K562 (cell line): Measurements from ENCODE around the gene CRK. TPM values are rescaled to one million over a fixed set of nuclear protein-coding genes. Genes with fewer than 3 reads are reported as not detected.

ENCODE experiments used
- ATAC-seq: fragments of 200-7000 bp; cut with Tn5 transposase; 3 replicates; pipeline ENCODE4 v1.9.1; 2020; ENCODE audit warnings: moderate library complexity
- BruUV-seq: library from RNA; stranded (reverse); fragments of 400-500 nt; replicated peaks from 2 replicates; lab custom pipeline; 2021; lab: Mats Ljungman, UMichigan
- CTCF ChIA-PET: fragments of 300-600 bp; formaldehyde crosslinking; extraction: SDS; loops from one replicate; lab custom pipeline; 2021; ENCODE audit warnings: low intra/inter-chr PET ratio; lab: Yijun Ruan, JAX
- POLR2A ChIA-PET: fragments of 300-600, 350-650 bp; sonication (Branson Sonifier 250); formaldehyde crosslinking; extraction: SDS; loops from one replicate; lab custom pipeline; 2021; ENCODE audit warnings: antibody characterized with exemption, inconsistent platforms; lab: Yijun Ruan, JAX
- DNase-seq, 4 experiments: peaks; one replicate each; pipeline versions ENCODE4 v3.0.0 to v3.0.0-alpha.2; 2011 to 2018; ENCODE audit warnings: low spot score in 3 of 4, mixed read lengths in 3 of 4; ENCODE audit errors: extremely low read depth in 1 of 4
- FAIRE-seq: peaks from 2 replicates; lab custom pipeline; 2011; peaks lifted over from hg19 to GRCh38; lab: Jason Lieb, UNC
- H2AFZ ChIP-seq: 2 replicates; pipeline ENCODE4 v1.6.0; 2011; ENCODE audit warnings: low read depth, low read length, control low read depth, inconsistent platforms
- H3K27ac ChIP-seq: fragments of 200-600 bp; 3 replicates; pipeline ENCODE4 v1.8.0; 2011; ENCODE audit warnings: low read depth, mild to moderate bottlenecking, control low read depth, inconsistent platforms, low read length, moderate library complexity, mixed read lengths; ENCODE audit errors: extremely low read depth
- H3K27me3 ChIP-seq, 2 experiments: fragments of 300-600 bp in 1 of 2; 2 replicates in 1 of 2; 3 replicates in 1 of 2; pipeline versions ENCODE4 v1.6.0 to v1.8.0; 2011; ENCODE audit warnings: inconsistent platforms in 2 of 2, low read length in 2 of 2, mild to moderate bottlenecking in 1 of 2, mixed read lengths in 1 of 2, moderate library complexity in 1 of 2; ENCODE audit not compliant: control insufficient read depth in 2 of 2, insufficient read depth in 2 of 2
- H3K36me3 ChIP-seq: fragments of 300-600 bp; 3 replicates; pipeline ENCODE4 v1.8.0; 2011; ENCODE audit warnings: mild to moderate bottlenecking, low read length, inconsistent platforms; ENCODE audit not compliant: control insufficient read depth, insufficient read depth
- H3K4me1 ChIP-seq, 2 experiments: fragments of 200-600 bp in 1 of 2; replicated peaks in 1 of 2; 2 replicates in 1 of 2; 3 replicates in 1 of 2; pipeline versions ENCODE4 v1.5.1 to v1.8.0; 2011; ENCODE audit warnings: inconsistent platforms in 2 of 2, low read length in 2 of 2, mild to moderate bottlenecking in 1 of 2, mixed read lengths in 1 of 2, moderate library complexity in 1 of 2; ENCODE audit not compliant: control insufficient read depth in 2 of 2, insufficient read depth in 2 of 2
- H3K4me2 ChIP-seq: 2 replicates; pipeline ENCODE4 v1.6.1; 2011; ENCODE audit warnings: low read length, control low read depth, inconsistent platforms, mixed read lengths; ENCODE audit not compliant: insufficient read depth
- H3K4me3 ChIP-seq: fragments of 200-600 bp; sonication (generic), shearing (Covaris generic); 2 replicates; pipeline ENCODE4 v1.5.1; 2016; ENCODE audit warnings: control low read depth, inconsistent platforms
- H3K79me2 ChIP-seq: fragments of 200-600 bp; 3 replicates; pipeline ENCODE4 v1.8.0; 2011; ENCODE audit warnings: low read length, inconsistent platforms; ENCODE audit not compliant: control insufficient read depth, insufficient read depth
- H3K9ac ChIP-seq, 2 experiments: 2 replicates each; pipeline versions ENCODE4 v1.6.0 to v1.6.1; 2011; ENCODE audit warnings: low read depth in 2 of 2, low read length in 2 of 2, control low read depth in 1 of 2, inconsistent platforms in 1 of 2, mild to moderate bottlenecking in 1 of 2, mixed read lengths in 1 of 2; ENCODE audit not compliant: insufficient read depth in 1 of 2
- H3K9me1 ChIP-seq: one replicate; pipeline ENCODE4 v1.6.0; 2011; ENCODE audit warnings: inconsistent platforms, mild to moderate bottlenecking, low read length, moderate library complexity; ENCODE audit not compliant: control insufficient read depth, insufficient read depth
- H3K9me3 ChIP-seq: replicated peaks from 2 replicates; pipeline ENCODE4 v1.5.1; 2011; ENCODE audit warnings: low read depth, low read length, inconsistent platforms; ENCODE audit not compliant: control insufficient read depth, insufficient read depth
- H4K20me1 ChIP-seq: replicated peaks from 2 replicates; pipeline ENCODE4 v1.6.1; 2011; ENCODE audit warnings: low read length, inconsistent platforms, mixed read lengths; ENCODE audit not compliant: control insufficient read depth, insufficient read depth
- CBFA2T2 ChIP-seq: fragments of 450-650 bp; conservative IDR thresholded peaks from 2 replicates; pipeline ENCODE4 v1.6.1; 2017; ENCODE audit warnings: mild to moderate bottlenecking
- CBX3 ChIP-seq, 2 experiments: IDR thresholded peaks; 1 replicate in 1 of 2; 2 replicates in 1 of 2; pipeline ENCODE4 v1.6.1; 2012; ENCODE audit warnings: inconsistent platforms in 2 of 2, low read length in 2 of 2, borderline replicate concordance in 1 of 2, control low read depth in 1 of 2
- POLR2G ChIP-seq: fragments of 200-400 bp; formaldehyde crosslinking; IDR thresholded peaks from 2 replicates; pipeline ENCODE4 v1.6.1; 2017; ENCODE audit warnings: low read depth, mild to moderate bottlenecking, antibody characterized with exemption, low read length, moderate library complexity
- ZNF217 ChIP-seq: sonication (generic); formaldehyde crosslinking; IDR thresholded peaks from 2 replicates; pipeline ENCODE4 v1.8.0; 2022; ENCODE audit warnings: mild to moderate bottlenecking, missing genetic modification reagents
- WGBS: fragments of 100-300 bp; shearing (Covaris generic); methylation state at CpG from one replicate; pipeline ENCODE4 v1.1.6; 2016; ENCODE audit warnings: low coverage, mixed read lengths; ENCODE audit not compliant: insufficient coverage; ENCODE audit errors: missing lambda C conversion rate; 5-methylcytosine and 5-hydroxymethylcytosine counted together
- in situ Hi-C: fragments of 300-500 bp; cut with MboI; formaldehyde crosslinking; loops from 4 replicates; pipeline ENCODE4 v1.15.0; 2018; ENCODE audit warnings: inconsistent platforms, mixed read lengths
- intact Hi-C: fragments of 100-400 bp; cut with micrococcal nuclease; formaldehyde crosslinking; loops from 2 replicates; pipeline ENCODE4 v1.14.2; 2022
- polyA plus RNA-seq, 8 experiments: library from polyadenylated mRNA; depleted of rRNA in 4 of 8; stranded (reverse) in 5 of 8; unstranded in 3 of 8; fragments of >200 nt; fragmentation: Nextera tagmentation in 2 of 8; fragmentation: Illumina TruSeq in 1 of 8; extraction: Ambion mirVana in 2 of 8; extraction: Trizol in 1 of 8; gene quantifications; 2 replicates each; pipeline versions ENCODE4 v1.2.1 to v1.2.3, GENCODE V29; 2011 to 2014; ENCODE audit warnings: inconsistent platforms in 1 of 8, missing spikeins in 1 of 8
- total RNA-seq, 7 experiments: library from RNA; depleted of rRNA in 6 of 7; stranded (reverse); fragments of >200 nt in 6 of 7; fragmentation: Illumina TruSeq in 2 of 7; extraction: Trizol in 2 of 7; gene quantifications; 2 replicates each; pipeline versions ENCODE4 v1.2.1 to v1.2.3, GENCODE V29; 2011 to 2021; ENCODE audit warnings: low replicate concordance in 1 of 7

The CRK gene
- total and polyA plus RNA-seq, 9 of the 15 experiments (the other 6 are each of a cell fraction or from before 2014, with no cell fraction given): 13.1 to 40.2 (median 26.1) TPM

DNA sequence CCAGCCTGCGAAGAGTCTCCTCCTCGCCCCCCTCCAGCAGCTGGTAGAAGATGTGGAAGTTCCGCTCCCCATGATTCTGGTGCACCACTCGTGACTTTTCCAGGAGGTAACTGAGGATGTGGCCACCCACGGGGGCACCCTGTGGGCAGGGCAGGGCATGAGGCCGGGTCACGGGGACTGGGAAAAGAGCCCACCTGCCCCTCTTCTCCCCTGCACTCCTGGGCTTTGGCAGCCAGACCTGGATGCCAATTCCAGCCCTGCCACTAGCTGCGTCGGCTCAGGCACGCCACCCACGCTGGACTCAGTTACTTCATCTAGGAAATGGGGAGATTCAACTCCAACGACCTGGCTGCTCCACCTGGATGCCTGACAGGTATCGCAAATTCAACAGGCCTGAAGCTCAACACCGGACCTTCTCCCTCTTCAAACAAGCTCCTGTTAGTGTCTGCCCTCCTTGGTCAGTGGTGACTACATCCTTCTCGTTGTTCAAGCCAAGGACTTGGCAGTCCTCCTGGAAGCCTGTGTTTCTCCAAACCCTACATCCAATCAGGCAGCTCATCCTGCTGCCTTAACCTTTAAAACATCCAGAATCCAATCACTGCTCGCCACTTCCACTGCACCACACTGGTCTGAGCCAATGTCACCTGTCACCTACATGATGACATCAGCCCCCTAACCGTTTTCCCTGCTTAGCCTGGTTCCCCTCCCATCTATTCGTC lies 24.9 kb upstream of the CRK start:
- H3K36me3 ChIP-seq: peaks cover 30% of the 10 kb centered on the region; the same call in 1 of the 3 replicates
- BruUV-seq: no TSS peak
- ChIA-PET CTCF (no interaction called here), POLR2A (interaction anchor here (0.9 to 1.1 kb wide), 2 partner anchors 10 to 17 kb away, joined by 3 read pairs; no protein-coding TSS in a partner anchor)
- H4K20me1 ChIP-seq: no peaks in the 10 kb centered on the region
- no peak overlapping the region for H3K4me2 ChIP-seq
- H3K27ac ChIP-seq: no peak overlapping the region
- H3K27me3 ChIP-seq: no peaks in the 10 kb centered on the region
- H3K9me1 ChIP-seq: no peaks in the 10 kb centered on the region
- DNase-seq (no peak), ATAC-seq (no peak), FAIRE-seq (no peak)
- TF ChIP-seq ZNF217 (CRISPR knock-in tag) (no peak), POLR2G (peak; percentile 32; the same call in 1 of the 2 replicates), CBX3 (IDR thresholded peaks at IDR 0.05; ENCODE audit: borderline replicate concordance in 1 of 2, low read length in 2 of 2) (no peak)
- peaks cover 6 to 27% of the 10 kb centered on the region in 2 experiments; a peak in 4 of 5 replicates for H3K4me1 ChIP-seq
- no peak overlapping the region for H3K9ac ChIP-seq
- H3K79me2 ChIP-seq: peaks cover 7% of the 10 kb centered on the region; the same call in 2 of the 3 replicates
- H3K4me3 ChIP-seq: no peak overlapping the region
- in situ Hi-C loops: no loop called here
- 69% methylated on average over 7 of the region's 18 CpGs for WGBS
- intact Hi-C loops: no loop called here
- no peak overlapping the region for H2AFZ ChIP-seq
- no peaks in the 10 kb centered on the region for H3K9me3 ChIP-seq

GRCh38 chr17:1478418-1478817 lies 22.4 kb upstream of the CRK start:
- ATAC-seq: no peak
- Histone ChIP-seq H3K36me3 (peaks cover 29% of the 10 kb centered on the region; the same call in 1 of the 3 replicates), H3K79me2 (no peaks in the 10 kb centered on the region), H3K9me1 (no peaks in the 10 kb centered on the region), H3K27ac (no peak overlapping the region), H3K9me3 (no peaks in the 10 kb centered on the region), H3K4me2 (no peak overlapping the region), H3K4me1 (peaks cover 0 to 17% of the 10 kb centered on the region in 2 experiments; a peak in 1 of 5 replicates), H4K20me1 (no peaks in the 10 kb centered on the region), H2AFZ (no peak overlapping the region), H3K27me3 (no peaks in the 10 kb centered on the region), H3K4me3 (no peak overlapping the region), H3K9ac (no peak overlapping the region)
- TF ChIP-seq CBFA2T2 (no peak), POLR2G (peak; percentile 32; the same call in 1 of the 2 replicates)
- DNase-seq: no peak
- no peak for FAIRE-seq
- 84% methylated on average over 15 of the region's 26 CpGs for WGBS
- intact Hi-C loops: no loop called here
- no TSS peak for BruUV-seq
- CTCF ChIA-PET: no interaction called here
- POLR2A ChIA-PET: interaction anchor here (0.7 kb wide), 1 partner anchor 165 kb away, joined by 4 read pairs; no protein-coding TSS in a partner anchor
- in situ Hi-C loops: no loop called here
